ENCODE measurements around the gene HOMER3. TPM values are rescaled to one million over a fixed set of nuclear protein-coding genes. Genes with fewer than 3 reads are reported as not detected.

Gene HOMER3
- total and polyA plus RNA-seq, 2 experiments from 2014 or later: 16.7 to 38.4 TPM

DNA sequence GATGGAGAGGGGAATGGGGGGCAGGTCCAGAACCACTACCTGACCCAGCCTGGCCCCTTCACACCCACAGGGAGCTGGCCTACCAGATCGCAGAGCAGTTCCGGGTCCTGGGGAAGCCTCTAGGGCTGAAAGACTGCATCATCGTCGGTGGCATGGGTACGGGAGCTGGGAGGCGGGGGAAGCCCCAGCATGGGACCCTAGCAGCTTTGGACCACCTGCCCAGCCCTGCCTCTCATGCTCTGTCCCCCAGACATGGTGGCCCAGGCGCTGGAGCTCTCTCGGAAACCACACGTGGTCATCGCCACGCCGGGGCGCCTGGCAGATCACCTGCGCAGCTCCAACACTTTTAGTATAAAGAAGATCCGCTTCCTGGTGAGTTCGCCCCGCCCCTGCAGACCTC lies 19.4 kb downstream of the HOMER3 start (continued):
- TF ChIP-seq, protein P1, sequence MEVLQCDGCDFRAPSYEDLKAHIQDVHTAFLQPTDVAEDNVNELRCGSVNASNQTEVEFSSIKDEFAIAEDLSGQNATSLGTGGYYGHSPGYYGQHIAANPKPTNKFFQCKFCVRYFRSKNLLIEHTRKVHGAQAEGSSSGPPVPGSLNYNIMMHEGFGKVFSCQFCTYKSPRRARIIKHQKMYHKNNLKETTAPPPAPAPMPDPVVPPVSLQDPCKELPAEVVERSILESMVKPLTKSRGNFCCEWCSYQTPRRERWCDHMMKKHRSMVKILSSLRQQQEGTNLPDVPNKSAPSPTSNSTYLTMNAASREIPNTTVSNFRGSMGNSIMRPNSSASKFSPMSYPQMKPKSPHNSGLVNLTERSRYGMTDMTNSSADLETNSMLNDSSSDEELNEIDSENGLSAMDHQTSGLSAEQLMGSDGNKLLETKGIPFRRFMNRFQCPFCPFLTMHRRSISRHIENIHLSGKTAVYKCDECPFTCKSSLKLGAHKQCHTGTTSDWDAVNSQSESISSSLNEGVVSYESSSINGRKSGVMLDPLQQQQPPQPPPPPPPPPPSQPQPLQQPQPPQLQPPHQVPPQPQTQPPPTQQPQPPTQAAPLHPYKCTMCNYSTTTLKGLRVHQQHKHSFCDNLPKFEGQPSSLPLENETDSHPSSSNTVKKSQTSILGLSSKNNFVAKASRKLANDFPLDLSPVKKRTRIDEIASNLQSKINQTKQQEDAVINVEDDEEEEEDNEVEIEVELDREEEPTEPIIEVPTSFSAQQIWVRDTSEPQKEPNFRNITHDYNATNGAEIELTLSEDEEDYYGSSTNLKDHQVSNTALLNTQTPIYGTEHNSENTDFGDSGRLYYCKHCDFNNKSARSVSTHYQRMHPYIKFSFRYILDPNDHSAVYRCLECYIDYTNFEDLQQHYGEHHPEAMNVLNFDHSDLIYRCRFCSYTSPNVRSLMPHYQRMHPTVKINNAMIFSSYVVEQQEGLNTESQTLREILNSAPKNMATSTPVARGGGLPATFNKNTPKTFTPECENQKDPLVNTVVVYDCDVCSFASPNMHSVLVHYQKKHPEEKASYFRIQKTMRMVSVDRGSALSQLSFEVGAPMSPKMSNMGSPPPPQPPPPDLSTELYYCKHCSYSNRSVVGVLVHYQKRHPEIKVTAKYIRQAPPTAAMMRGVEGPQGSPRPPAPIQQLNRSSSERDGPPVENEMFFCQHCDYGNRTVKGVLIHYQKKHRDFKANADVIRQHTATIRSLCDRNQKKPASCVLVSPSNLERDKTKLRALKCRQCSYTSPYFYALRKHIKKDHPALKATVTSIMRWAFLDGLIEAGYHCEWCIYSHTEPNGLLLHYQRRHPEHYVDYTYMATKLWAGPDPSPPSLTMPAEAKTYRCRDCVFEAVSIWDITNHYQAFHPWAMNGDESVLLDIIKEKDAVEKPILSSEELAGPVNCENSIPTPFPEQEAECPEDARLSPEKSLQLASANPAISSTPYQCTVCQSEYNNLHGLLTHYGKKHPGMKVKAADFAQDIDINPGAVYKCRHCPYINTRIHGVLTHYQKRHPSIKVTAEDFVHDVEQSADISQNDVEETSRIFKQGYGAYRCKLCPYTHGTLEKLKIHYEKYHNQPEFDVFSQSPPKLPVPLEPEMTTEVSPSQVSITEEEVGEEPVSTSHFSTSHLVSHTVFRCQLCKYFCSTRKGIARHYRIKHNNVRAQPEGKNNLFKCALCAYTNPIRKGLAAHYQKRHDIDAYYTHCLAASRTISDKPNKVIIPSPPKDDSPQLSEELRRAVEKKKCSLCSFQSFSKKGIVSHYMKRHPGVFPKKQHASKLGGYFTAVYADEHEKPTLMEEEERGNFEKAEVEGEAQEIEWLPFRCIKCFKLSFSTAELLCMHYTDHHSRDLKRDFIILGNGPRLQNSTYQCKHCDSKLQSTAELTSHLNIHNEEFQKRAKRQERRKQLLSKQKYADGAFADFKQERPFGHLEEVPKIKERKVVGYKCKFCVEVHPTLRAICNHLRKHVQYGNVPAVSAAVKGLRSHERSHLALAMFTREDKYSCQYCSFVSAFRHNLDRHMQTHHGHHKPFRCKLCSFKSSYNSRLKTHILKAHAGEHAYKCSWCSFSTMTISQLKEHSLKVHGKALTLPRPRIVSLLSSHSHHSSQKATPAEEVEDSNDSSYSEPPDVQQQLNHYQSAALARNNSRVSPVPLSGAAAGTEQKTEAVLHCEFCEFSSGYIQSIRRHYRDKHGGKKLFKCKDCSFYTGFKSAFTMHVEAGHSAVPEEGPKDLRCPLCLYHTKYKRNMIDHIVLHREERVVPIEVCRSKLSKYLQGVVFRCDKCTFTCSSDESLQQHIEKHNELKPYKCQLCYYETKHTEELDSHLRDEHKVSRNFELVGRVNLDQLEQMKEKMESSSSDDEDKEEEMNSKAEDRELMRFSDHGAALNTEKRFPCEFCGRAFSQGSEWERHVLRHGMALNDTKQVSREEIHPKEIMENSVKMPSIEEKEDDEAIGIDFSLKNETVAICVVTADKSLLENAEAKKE (CRISPR knock-in tag; IDR thresholded peaks at IDR 0.05): no peak
- TF ChIP-seq JUNB (IDR thresholded peaks at IDR 0.05; ENCODE audit: unreplicated experiment): no peak

DNA sequence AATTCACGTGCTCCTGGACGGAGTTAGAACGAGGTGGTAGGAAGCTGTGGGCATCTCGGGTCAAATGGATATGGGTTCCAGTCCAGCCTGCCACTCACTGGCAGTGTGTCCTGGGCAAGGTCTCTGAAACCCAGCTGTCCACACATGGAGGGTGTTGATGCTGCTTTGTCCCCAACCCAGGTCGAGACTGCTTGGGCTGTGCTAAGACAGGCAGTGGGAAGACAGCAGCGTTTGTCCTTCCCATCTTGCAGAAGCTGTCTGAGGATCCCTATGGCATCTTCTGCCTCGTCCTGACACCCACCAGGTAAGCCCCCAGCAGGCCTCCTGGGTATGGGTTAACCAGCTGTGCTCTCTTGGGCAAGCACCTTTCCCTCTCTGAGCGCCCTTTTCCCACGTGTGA lies 20.6 kb downstream of the HOMER3 start:
- Histone ChIP-seq H3K36me3 (ENCODE audit: insufficient read depth) (no peaks in the 10 kb centered on the region; the same call in 1 of the 2 replicates), H2AFZ (no peak overlapping the region), H3F3A (replicated peaks; ENCODE audit: low read depth) (0 out of 2 replicates have a peak, but pooled peaks cover 3% of the 10 kb centered on the region), H4K20me1 (replicated peaks; ENCODE audit: insufficient read depth) (peaks cover 3% of the 10 kb centered on the region; the same call in 1 of the 2 replicates), H3K27ac (ENCODE audit: low read depth) (0 out of 2 replicates have a peak overlapping the region, but pooled peaks have one; percentile 1), H3K9me2 (ENCODE audit: insufficient read depth) (no peaks in the 10 kb centered on the region), H3K4me2 (peak overlapping the region; percentile 95), H3K79me2 (replicated peaks; ENCODE audit: insufficient read depth) (peaks cover 37% of the 10 kb centered on the region), H3K27me3 (ENCODE audit: insufficient read depth) (no peaks in the 10 kb centered on the region), H3K4me1 (ENCODE audit: insufficient read depth) (0 out of 2 replicates have a peak, but pooled peaks cover 9% of the 10 kb centered on the region), H3K4me3 (peak overlapping the region; percentile 80)
- Mint-ChIP-seq H3K27me3 (ENCODE audit: insufficient read depth, low read depth, poor library complexity) (peaks cover 12% of the 10 kb centered on the region), H3K27ac (peak overlapping the region; percentile 95; the same call in 1 of the 2 replicates), H3K4me1 (peaks cover 9% of the 10 kb centered on the region), H3K4me3 (peak overlapping the region; percentile 93), H3K9me3 (no peaks in the 10 kb centered on the region; the same call in 2 of the 3 replicates), H3K36me3 (ENCODE audit: low read depth) (peaks cover 51% of the 10 kb centered on the region)
- DNase-seq (ENCODE audit: low spot score): no peak
- TF ChIP-seq, protein P2, sequence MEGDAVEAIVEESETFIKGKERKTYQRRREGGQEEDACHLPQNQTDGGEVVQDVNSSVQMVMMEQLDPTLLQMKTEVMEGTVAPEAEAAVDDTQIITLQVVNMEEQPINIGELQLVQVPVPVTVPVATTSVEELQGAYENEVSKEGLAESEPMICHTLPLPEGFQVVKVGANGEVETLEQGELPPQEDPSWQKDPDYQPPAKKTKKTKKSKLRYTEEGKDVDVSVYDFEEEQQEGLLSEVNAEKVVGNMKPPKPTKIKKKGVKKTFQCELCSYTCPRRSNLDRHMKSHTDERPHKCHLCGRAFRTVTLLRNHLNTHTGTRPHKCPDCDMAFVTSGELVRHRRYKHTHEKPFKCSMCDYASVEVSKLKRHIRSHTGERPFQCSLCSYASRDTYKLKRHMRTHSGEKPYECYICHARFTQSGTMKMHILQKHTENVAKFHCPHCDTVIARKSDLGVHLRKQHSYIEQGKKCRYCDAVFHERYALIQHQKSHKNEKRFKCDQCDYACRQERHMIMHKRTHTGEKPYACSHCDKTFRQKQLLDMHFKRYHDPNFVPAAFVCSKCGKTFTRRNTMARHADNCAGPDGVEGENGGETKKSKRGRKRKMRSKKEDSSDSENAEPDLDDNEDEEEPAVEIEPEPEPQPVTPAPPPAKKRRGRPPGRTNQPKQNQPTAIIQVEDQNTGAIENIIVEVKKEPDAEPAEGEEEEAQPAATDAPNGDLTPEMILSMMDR (conservative IDR thresholded peaks at IDR 0.05; ENCODE audit: low read depth in 2 of 2): no peak
- TF ChIP-seq CREB1 (CRISPR knock-in tag; IDR thresholded peaks at IDR 0.05; ENCODE audit: low read depth) (no peak), POLR2AphosphoS5 (IDR thresholded peaks at IDR 0.05; ENCODE audit: low read depth) (no peak), EZH2phosphoT487 (IDR thresholded peaks at IDR 0.05; ENCODE audit: unreplicated experiment) (no peak), NANOG (IDR thresholded peaks at IDR 0.05; ENCODE audit: borderline replicate concordance) (no peak), ZNF331 (CRISPR knock-in tag; IDR thresholded peaks at IDR 0.05; ENCODE audit: low read depth) (no peak), JUNB (IDR thresholded peaks at IDR 0.05; ENCODE audit: unreplicated experiment) (no peak), EZH2 (IDR thresholded peaks at IDR 0.05; ENCODE audit: low read depth, unreplicated experiment) (no peak)
- TF ChIP-seq, protein P3, sequence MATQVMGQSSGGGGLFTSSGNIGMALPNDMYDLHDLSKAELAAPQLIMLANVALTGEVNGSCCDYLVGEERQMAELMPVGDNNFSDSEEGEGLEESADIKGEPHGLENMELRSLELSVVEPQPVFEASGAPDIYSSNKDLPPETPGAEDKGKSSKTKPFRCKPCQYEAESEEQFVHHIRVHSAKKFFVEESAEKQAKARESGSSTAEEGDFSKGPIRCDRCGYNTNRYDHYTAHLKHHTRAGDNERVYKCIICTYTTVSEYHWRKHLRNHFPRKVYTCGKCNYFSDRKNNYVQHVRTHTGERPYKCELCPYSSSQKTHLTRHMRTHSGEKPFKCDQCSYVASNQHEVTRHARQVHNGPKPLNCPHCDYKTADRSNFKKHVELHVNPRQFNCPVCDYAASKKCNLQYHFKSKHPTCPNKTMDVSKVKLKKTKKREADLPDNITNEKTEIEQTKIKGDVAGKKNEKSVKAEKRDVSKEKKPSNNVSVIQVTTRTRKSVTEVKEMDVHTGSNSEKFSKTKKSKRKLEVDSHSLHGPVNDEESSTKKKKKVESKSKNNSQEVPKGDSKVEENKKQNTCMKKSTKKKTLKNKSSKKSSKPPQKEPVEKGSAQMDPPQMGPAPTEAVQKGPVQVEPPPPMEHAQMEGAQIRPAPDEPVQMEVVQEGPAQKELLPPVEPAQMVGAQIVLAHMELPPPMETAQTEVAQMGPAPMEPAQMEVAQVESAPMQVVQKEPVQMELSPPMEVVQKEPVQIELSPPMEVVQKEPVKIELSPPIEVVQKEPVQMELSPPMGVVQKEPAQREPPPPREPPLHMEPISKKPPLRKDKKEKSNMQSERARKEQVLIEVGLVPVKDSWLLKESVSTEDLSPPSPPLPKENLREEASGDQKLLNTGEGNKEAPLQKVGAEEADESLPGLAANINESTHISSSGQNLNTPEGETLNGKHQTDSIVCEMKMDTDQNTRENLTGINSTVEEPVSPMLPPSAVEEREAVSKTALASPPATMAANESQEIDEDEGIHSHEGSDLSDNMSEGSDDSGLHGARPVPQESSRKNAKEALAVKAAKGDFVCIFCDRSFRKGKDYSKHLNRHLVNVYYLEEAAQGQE (IDR thresholded peaks at IDR 0.05; ENCODE audit: unreplicated experiment): no peak
- ATAC-seq: no peak

Measured in GM23338 (cell line).